LNCAP (cell line): Measurements from ENCODE around the gene CACNG4.

Experiments used
- CTCF ChIP-seq: fragments of 450-650 bp; IDR thresholded peaks from 2 replicates; pipeline ENCODE4 v1.5.1; 2017; ENCODE audit warnings: mild to moderate bottlenecking

Gene CACNG4

GRCh38 chr17:66951605-66951953 is 12.9 kb upstream of the CACNG4 start:
- no peak for TF ChIP-seq CTCF

DNA sequence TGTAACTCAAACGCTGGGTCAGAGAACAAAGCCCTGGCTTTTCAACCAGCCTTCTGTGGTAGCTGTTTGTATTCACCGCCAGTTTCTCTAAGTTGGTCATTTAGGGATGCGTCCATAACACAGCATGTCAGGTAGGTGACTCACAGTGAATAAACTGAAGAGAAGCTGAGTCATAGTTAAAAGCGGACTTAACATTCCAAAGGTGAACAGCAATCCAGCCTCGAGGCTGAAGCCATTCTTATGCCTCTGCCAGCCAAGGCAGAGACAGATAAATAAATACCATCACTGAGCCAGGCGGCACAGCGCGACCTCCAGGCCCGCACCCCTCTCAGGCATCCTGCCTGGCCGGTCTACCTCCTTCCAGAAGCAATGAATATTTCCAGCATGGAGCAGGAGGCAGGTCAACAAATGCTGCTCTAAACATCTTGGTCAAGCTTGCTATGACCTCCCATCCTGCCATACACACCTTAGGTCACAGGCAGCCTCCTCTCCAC is 12.4 kb upstream of the CACNG4 start:
- TF ChIP-seq CTCF = no peak

DNA sequence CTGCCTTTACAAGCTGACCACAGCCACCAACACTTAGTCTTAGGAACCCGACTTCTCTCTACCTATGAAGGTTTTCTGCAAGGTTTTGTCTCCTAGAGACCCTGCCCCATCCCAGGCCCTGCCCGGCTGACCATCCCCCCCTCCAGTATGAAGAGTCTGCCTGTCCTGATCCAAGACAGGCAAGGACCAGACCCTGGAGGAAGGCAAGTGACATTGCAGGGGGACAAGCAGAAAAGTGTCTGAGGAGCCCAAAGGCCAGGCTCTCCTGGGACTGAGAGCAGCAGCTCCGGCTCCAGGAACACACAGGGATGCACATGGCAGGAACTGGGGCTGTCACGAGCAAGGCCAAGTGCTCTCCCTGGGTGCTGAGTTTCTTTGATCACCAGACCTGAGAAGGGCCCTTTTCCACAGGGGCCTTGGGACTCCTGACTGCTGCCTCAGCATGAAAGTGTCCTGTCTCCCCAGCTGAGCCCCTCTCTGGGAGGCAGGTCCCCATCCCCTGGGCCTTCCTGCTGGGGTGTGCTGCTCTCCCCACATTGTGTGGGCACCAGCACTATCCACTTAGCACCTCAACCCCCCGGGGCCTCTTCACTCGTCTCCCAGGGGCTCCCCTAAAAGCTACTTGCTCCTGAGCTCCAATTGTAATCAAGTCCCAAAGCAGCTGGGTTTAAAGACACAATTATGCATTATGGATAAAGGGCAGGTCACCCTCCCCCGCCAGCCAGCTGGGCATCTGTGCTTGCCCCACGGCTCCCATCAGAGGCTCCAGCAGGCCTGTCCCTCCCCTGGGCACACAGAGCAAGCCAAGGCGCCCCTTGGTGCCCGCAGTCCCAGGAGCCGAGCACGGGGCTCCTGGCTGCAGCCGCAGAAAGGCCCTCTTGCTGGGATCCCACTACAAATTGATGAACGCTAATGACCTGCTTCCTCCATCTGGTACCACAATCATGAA is 11.6 kb upstream of the CACNG4 start:
- no peak for TF ChIP-seq CTCF

- no peak for TF ChIP-seq CTCF
Measured at GRCh38 chr17:66953630-66954020, 10.9 kb upstream of the CACNG4 start.

- TF ChIP-seq CTCF = no peak
Measured at GRCh38 chr17:66954632-66955031, 9.9 kb upstream of the CACNG4 start.

GRCh38 chr17:66955821-66956220 is 8.7 kb upstream of the CACNG4 start:
- TF ChIP-seq CTCF = no peak

DNA sequence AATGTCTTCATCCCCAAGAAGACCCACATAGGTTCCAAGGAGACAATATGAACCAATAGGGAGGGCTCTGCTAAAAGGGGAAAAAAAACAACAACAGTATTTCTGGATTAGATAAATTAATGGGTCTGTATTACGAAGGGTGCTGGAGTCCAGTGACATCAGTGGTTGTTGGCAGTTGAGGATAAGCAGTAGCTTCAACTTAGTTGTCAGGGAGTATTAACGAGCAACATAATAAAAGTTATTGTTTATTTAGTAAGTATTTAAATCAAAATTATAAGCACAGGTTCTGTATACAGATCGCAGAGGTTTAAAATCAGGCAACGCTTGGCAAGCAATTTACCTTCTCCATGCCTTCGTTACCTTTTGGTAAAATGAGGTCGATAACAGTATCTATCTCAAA is 7.6 kb upstream of the CACNG4 start:
- TF ChIP-seq CTCF = no peak
